ENCODE results near the gene ERGIC1.

The ERGIC1 gene

GRCh38 chr5:172835994-172836356 lies 1.9 kb downstream of the ERGIC1 start:
- H4K20me1 ChIP-seq: no peaks in the 10 kb centered on the region
- TF ChIP-seq Cebpa-rat (IDR thresholded peaks at IDR 0.05): no peak
- no peaks in the 10 kb centered on the region for H3K27me3 ChIP-seq
- H3K27ac ChIP-seq: peak overlapping the region; percentile 93
- peaks cover 77% of the 10 kb centered on the region for H3K4me1 ChIP-seq
- no peaks in the 10 kb centered on the region for H3K9me3 ChIP-seq
- peak overlapping the region; percentile 83 for H3K4me3 ChIP-seq
- peak overlapping the region; percentile 99 for H3K4me2 ChIP-seq
- peak overlapping the region; percentile 94 for H3K9ac ChIP-seq
- peaks cover 38% of the 10 kb centered on the region for H3K36me3 ChIP-seq

- Histone ChIP-seq H3K9me3 (no peaks in the 10 kb centered on the region), H3K36me3 (peaks cover 53% of the 10 kb centered on the region), H3K27me3 (no peaks in the 10 kb centered on the region), H4K20me1 (no peaks in the 10 kb centered on the region), H3K9ac (peak overlapping the region; percentile 94), H3K27ac (peak overlapping the region; percentile 93), H3K4me1 (peaks cover 79% of the 10 kb centered on the region), H3K4me3 (peak overlapping the region; percentile 83), H3K4me2 (peak overlapping the region; percentile 99)
- no peak for TF ChIP-seq Cebpa-rat (IDR thresholded peaks at IDR 0.05)
These were observed 3.6 kb downstream of the ERGIC1 start for GRCh38 chr5:172837640-172838039.

GRCh38 chr5:172838151-172838875 lies 4.3 kb downstream of the ERGIC1 start:
- Histone ChIP-seq H4K20me1 (peaks cover 2% of the 10 kb centered on the region; the same call in 1 of the 2 replicates), H3K9ac (peak overlapping the region; percentile 94), H3K36me3 (peaks cover 60% of the 10 kb centered on the region), H3K9me3 (no peaks in the 10 kb centered on the region), H3K4me2 (peak overlapping the region; percentile 99), H3K4me1 (peaks cover 79% of the 10 kb centered on the region), H3K27me3 (no peaks in the 10 kb centered on the region), H3K27ac (peak overlapping the region; percentile 93), H3K4me3 (peak overlapping the region; percentile 83)
- TF ChIP-seq Cebpa-rat (IDR thresholded peaks at IDR 0.05): no peak

- Histone ChIP-seq H3K4me2 (peak overlapping the region; percentile 99), H3K4me1 (peaks cover 89% of the 10 kb centered on the region), H3K27ac (peak overlapping the region; percentile 93), H4K20me1 (peaks cover 17% of the 10 kb centered on the region), H3K9ac (peak overlapping the region; percentile 71), H3K4me3 (peak overlapping the region; percentile 25), H3K36me3 (peaks cover 74% of the 10 kb centered on the region), H3K27me3 (no peaks in the 10 kb centered on the region), H3K9me3 (no peaks in the 10 kb centered on the region)
- no peak for TF ChIP-seq Cebpa-rat (IDR thresholded peaks at IDR 0.05)
These were observed 5.8 kb downstream of the ERGIC1 start for GRCh38 chr5:172839669-172840431.

GRCh38 chr5:172840432-172841154 lies 6.5 kb downstream of the ERGIC1 start:
- no peaks in the 10 kb centered on the region for H3K27me3 ChIP-seq
- H3K9me3 ChIP-seq: no peaks in the 10 kb centered on the region
- peak overlapping the region; percentile 93 for H3K27ac ChIP-seq
- H4K20me1 ChIP-seq: peaks cover 25% of the 10 kb centered on the region
- H3K4me3 ChIP-seq: peak overlapping the region; percentile 25; the same call in 1 of the 2 replicates
- H3K36me3 ChIP-seq: peaks cover 79% of the 10 kb centered on the region
- peak overlapping the region; percentile 71 for H3K9ac ChIP-seq
- peaks cover 96% of the 10 kb centered on the region for H3K4me1 ChIP-seq
- peak overlapping the region; percentile 99 for H3K4me2 ChIP-seq
- no peak for TF ChIP-seq Cebpa-rat (IDR thresholded peaks at IDR 0.05)

- Histone ChIP-seq H4K20me1 (peaks cover 31% of the 10 kb centered on the region), H3K27ac (peak overlapping the region; percentile 93), H3K36me3 (peaks cover 82% of the 10 kb centered on the region), H3K4me1 (peaks cover 98% of the 10 kb centered on the region), H3K4me3 (peak overlapping the region; percentile 8; the same call in 1 of the 2 replicates), H3K4me2 (peak overlapping the region; percentile 99), H3K9me3 (no peaks in the 10 kb centered on the region), H3K9ac (peak overlapping the region; percentile 71), H3K27me3 (no peaks in the 10 kb centered on the region)
- no peak for TF ChIP-seq Cebpa-rat (IDR thresholded peaks at IDR 0.05)
These were observed 7.2 kb downstream of the ERGIC1 start for GRCh38 chr5:172841256-172841655.

GRCh38 chr5:172843825-172844576 lies 9.9 kb downstream of the ERGIC1 start:
- H3K9ac ChIP-seq: peak overlapping the region; percentile 75

GRCh38 chr5:172844577-172844838 lies 10.5 kb downstream of the ERGIC1 start:
- TF ChIP-seq Cebpa-rat (IDR thresholded peaks at IDR 0.05): no peak
- H3K4me2 ChIP-seq: peak overlapping the region; percentile 99
- peaks cover 100% of the 10 kb centered on the region for H3K4me1 ChIP-seq
- peak overlapping the region; percentile 54 for H3K4me3 ChIP-seq
- peak overlapping the region; percentile 75 for H3K9ac ChIP-seq
- H3K9me3 ChIP-seq: no peaks in the 10 kb centered on the region
- peaks cover 71% of the 10 kb centered on the region for H3K36me3 ChIP-seq
- peak overlapping the region; percentile 88 for H3K27ac ChIP-seq
- no peaks in the 10 kb centered on the region for H3K27me3 ChIP-seq
- peaks cover 63% of the 10 kb centered on the region for H4K20me1 ChIP-seq

More at GRCh38 chr5:172843825-172844576, 9.9 kb downstream of the ERGIC1 start:
- Histone ChIP-seq H3K4me1 (peaks cover 100% of the 10 kb centered on the region), H4K20me1 (peaks cover 58% of the 10 kb centered on the region), H3K27ac (peak overlapping the region; percentile 88), H3K9me3 (no peaks in the 10 kb centered on the region), H3K36me3 (peaks cover 76% of the 10 kb centered on the region), H3K4me2 (peak overlapping the region; percentile 99), H3K27me3 (no peaks in the 10 kb centered on the region), H3K4me3 (peak overlapping the region; percentile 54; the same call in 1 of the 2 replicates)
- no peak for TF ChIP-seq Cebpa-rat (IDR thresholded peaks at IDR 0.05)

- H3K27me3 ChIP-seq: no peaks in the 10 kb centered on the region
- peak overlapping the region; percentile 88 for H3K27ac ChIP-seq
- no peak for TF ChIP-seq Cebpa-rat (IDR thresholded peaks at IDR 0.05)
- peaks cover 65% of the 10 kb centered on the region for H3K36me3 ChIP-seq
- H3K9me3 ChIP-seq: no peaks in the 10 kb centered on the region
- H3K4me1 ChIP-seq: peaks cover 99% of the 10 kb centered on the region
- peak overlapping the region; percentile 54 for H3K4me3 ChIP-seq
- H3K9ac ChIP-seq: peak overlapping the region; percentile 75
- peaks cover 69% of the 10 kb centered on the region for H4K20me1 ChIP-seq
- H3K4me2 ChIP-seq: peak overlapping the region; percentile 99
These were observed 11.1 kb downstream of the ERGIC1 start for GRCh38 chr5:172845154-172845553.
